Left lung (tissue), 10 donors: Measurements from ENCODE around the gene B4GALT3. TPM values are rescaled to one million over a fixed set of nuclear protein-coding genes. Genes with fewer than 3 reads are reported as not detected.

Experiments used
- ATAC-seq: fragments of 200-7000 bp; cut with Tn5 transposase; one replicate; pipeline ENCODE4 v1.9.1; 2020; ENCODE audit warnings: moderate library complexity
- DNase-seq, 4 donors: peaks; one replicate each; pipeline ENCODE4 v3.0.0-alpha.2; 2013 to 2020
- H3K27ac ChIP-seq, 2 donors: fragments of 200-600 bp; sonication (generic) in 1 of 2; one replicate each; pipeline versions ENCODE4 v1.5.0 to v1.8.0; 2020 to 2021
- H3K27me3 ChIP-seq, 2 donors: fragments of 200-600 bp; sonication (generic) in 1 of 2; one replicate each; pipeline versions ENCODE4 v1.5.0 to v1.8.0; 2020 to 2021
- H3K36me3 ChIP-seq, 2 donors: fragments of 200-600 bp; sonication (generic) in 1 of 2; one replicate each; pipeline versions ENCODE4 v1.5.0 to v1.8.0; 2020 to 2021
- H3K4me1 ChIP-seq, 2 donors: fragments of 200-600 bp; one replicate each; pipeline ENCODE4 v1.8.0; 2021
- H3K4me3 ChIP-seq, 2 donors: fragments of 200-600 bp; sonication (generic) in 1 of 2; one replicate each; pipeline versions ENCODE4 v1.5.0 to v1.8.0; 2020 to 2021; ENCODE audit warnings: mild to moderate bottlenecking in 1 of 2
- H3K9me3 ChIP-seq, 2 donors: fragments of 200-600 bp; sonication (generic) in 1 of 2; one replicate each; pipeline versions ENCODE4 v1.5.0 to v1.8.0; 2020 to 2021
- CTCF ChIP-seq, 2 donors: fragments of 200-600 bp; sonication (generic) in 1 of 2; IDR thresholded peaks; one replicate each; pipeline versions ENCODE4 v1.5.0 to v1.8.0; 2021; ENCODE audit warnings: antibody characterized with exemption in 2 of 2
- intact Hi-C, 2 donors: fragments of 100-400 bp; cut with DNase I; formaldehyde crosslinking; loops; one replicate each; pipeline versions ENCODE4 v1.11.2 to v1.14.2; 2022
- polyA plus RNA-seq, 6 donors: library from polyadenylated mRNA; unstranded; fragments of 120-200 nt; gene quantifications; one replicate each; pipeline ENCODE4 v1.2.1, GENCODE V29; 2013; ENCODE audit not compliant: insufficient read length in 6 of 6
- total RNA-seq, 2 donors: library from RNA; stranded (reverse); fragmentation: NEBNext Ultra II Directional; extraction: Animal tissue kit (Norgen Biotek cat#: 25700); gene quantifications; one replicate each; pipeline ENCODE4 v1.2.1, GENCODE V29; 2021
- donor health status: DM: no; HTN: yes; CAD: no.
- donor health status: DM: no; HTN: no; CAD: no.

The B4GALT3 gene
- total and polyA plus RNA-seq, 8 donors, result 35.3 to 42.3 (median 37.2) TPM

DNA sequence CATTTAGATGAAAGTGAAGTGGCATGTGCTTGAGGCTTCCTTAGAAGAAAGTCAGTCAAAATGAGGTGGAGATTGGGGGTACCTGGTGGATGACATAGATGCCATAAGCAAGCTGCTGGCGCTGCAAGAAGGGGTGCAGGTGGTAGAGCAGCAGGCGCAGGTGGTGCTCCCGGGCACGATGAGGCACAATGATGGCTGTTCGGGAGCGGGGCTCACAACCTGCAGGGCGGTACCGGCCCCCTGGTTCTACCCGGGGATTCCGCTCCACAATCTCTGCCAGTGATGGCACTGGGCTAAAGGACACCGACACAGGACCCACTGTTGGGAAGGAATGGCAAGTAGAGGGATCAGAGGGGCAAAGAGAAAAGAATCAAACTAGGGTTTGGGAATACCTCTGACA lies 2.4 kb downstream of the B4GALT3 start:
- no peak for TF ChIP-seq CTCF (IDR thresholded peaks at IDR 0.05)
- H3K36me3 ChIP-seq, result peaks cover 0 to 58% of the 10 kb centered on the region in 2 donors
- DNase-seq (no peak), ATAC-seq (no peak)
- H3K9me3 ChIP-seq, result no peaks in the 10 kb centered on the region
- no peak overlapping the region for H3K4me3 ChIP-seq
- peaks cover 13 to 30% of the 10 kb centered on the region in 2 donors for H3K4me1 ChIP-seq
- intact Hi-C loops, result no loop called here
- H3K27me3 ChIP-seq, result no peaks in the 10 kb centered on the region
- no peak overlapping the region for H3K27ac ChIP-seq

- no peak for TF ChIP-seq CTCF (IDR thresholded peaks at IDR 0.05)
- Histone ChIP-seq H3K4me1 (peaks cover 13 to 30% of the 10 kb centered on the region in 2 donors), H3K36me3 (peaks cover 0 to 70% of the 10 kb centered on the region in 2 donors), H3K27me3 (no peaks in the 10 kb centered on the region), H3K27ac (no peak overlapping the region), H3K9me3 (no peaks in the 10 kb centered on the region), H3K4me3 (no peak overlapping the region)
- ATAC-seq, result no peak
- no peak for DNase-seq
- intact Hi-C loops, result no loop called here
These were observed 3.6 kb downstream of the B4GALT3 start for GRCh38 chr1:161173711-161174110.

DNA sequence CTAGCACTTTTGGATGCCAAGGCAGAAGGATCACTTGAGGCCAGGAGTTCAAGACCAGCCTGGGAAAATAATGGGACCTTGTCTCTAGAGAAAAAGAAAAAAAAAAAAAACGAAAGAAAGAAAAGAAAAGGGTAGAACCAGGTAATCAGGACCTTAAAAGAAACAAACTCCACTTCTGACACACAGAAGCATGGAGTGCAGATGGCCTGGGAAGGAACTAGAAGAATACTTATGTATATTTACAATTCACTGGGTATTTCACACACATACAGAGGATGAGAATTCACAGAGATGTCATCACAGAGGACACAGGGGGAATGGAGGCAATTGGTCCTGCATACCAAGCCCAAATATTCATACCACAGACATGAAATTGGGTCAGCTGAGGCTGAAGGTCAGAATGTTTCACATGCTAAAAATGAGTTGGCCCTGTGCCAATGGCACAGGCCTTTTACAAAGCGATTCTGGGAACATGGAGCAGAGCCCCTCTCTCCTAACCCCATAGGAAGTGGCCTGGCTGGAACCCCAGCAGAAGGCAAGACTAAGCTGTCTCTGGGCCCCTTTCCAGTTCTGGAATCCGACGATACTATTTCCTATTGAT lies 4.4 kb downstream of the B4GALT3 start:
- no peak for TF ChIP-seq CTCF (IDR thresholded peaks at IDR 0.05)
- Histone ChIP-seq H3K9me3 (no peaks in the 10 kb centered on the region), H3K4me1 (peaks cover 13 to 27% of the 10 kb centered on the region in 2 donors), H3K36me3 (peaks cover 0 to 72% of the 10 kb centered on the region in 2 donors), H3K27me3 (no peaks in the 10 kb centered on the region), H3K4me3 (no peak overlapping the region), H3K27ac (no peak overlapping the region)
- intact Hi-C loops, result no loop called here
- DNase-seq (no peak), ATAC-seq (no peak)

- DNase-seq (no peak), ATAC-seq (no peak)
- intact Hi-C loops, result no loop called here
- Histone ChIP-seq H3K27ac (no peak overlapping the region), H3K4me1 (peaks cover 13 to 29% of the 10 kb centered on the region in 2 donors), H3K27me3 (no peaks in the 10 kb centered on the region), H3K36me3 (peaks cover 0 to 72% of the 10 kb centered on the region in 2 donors), H3K9me3 (no peaks in the 10 kb centered on the region), H3K4me3 (no peak overlapping the region)
- no peak for TF ChIP-seq CTCF (IDR thresholded peaks at IDR 0.05)
These were observed 5.0 kb downstream of the B4GALT3 start for GRCh38 chr1:161172349-161172748.

DNA sequence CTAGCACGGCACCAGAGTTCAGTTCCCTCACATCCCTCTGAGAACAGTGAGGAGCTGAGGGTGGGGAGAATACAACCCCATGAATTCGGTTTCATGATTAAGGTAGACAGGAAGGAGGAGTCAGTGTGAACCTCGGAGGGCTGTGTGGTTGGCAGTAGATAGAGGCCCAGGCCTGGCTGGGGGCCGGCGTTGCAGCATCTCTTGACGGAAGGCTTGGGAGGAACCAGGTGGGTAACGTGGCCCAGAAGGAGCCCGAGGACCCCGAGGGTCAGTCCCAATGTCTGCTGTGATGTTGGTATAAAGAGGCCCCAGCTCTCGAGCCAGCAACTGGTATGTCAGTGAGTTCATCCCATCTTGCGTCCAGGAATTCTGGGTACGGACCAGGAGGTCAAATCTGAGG lies 5.6 kb downstream of the B4GALT3 start:
- H3K27me3 ChIP-seq, result no peaks in the 10 kb centered on the region
- DNase-seq (peak in 1 of 4 donors; percentile 22), ATAC-seq (no peak)
- no peak overlapping the region for H3K27ac ChIP-seq
- TF ChIP-seq CTCF (IDR thresholded peaks at IDR 0.05), result no peak
- no peak overlapping the region for H3K4me3 ChIP-seq
- H3K4me1 ChIP-seq, result peaks cover 17 to 34% of the 10 kb centered on the region in 2 donors
- H3K9me3 ChIP-seq, result no peaks in the 10 kb centered on the region
- peaks cover 0 to 72% of the 10 kb centered on the region in 2 donors for H3K36me3 ChIP-seq
- intact Hi-C loops, result no loop called here
